Hepatocyte (in vitro differentiated cells): ENCODE measurements around the gene AVEN.

ENCODE experiments used
- EZH2 ChIP-seq: fragments of 200-600 bp; sonication (generic); IDR thresholded peaks from 2 replicates; pipeline ENCODE4 v1.6.1; 2016; ENCODE audit warnings: antibody characterized with exemption, mild to moderate bottlenecking, borderline replicate concordance
- TF ChIP-seq, protein P1 (sequence below): fragments of 200-600 bp; sonication (generic); IDR thresholded peaks from 2 replicates; pipeline ENCODE4 v1.5.1; 2016; ENCODE audit warnings: antibody characterized with exemption, mild to moderate bottlenecking; ENCODE audit not compliant: poor library complexity

DNA sequence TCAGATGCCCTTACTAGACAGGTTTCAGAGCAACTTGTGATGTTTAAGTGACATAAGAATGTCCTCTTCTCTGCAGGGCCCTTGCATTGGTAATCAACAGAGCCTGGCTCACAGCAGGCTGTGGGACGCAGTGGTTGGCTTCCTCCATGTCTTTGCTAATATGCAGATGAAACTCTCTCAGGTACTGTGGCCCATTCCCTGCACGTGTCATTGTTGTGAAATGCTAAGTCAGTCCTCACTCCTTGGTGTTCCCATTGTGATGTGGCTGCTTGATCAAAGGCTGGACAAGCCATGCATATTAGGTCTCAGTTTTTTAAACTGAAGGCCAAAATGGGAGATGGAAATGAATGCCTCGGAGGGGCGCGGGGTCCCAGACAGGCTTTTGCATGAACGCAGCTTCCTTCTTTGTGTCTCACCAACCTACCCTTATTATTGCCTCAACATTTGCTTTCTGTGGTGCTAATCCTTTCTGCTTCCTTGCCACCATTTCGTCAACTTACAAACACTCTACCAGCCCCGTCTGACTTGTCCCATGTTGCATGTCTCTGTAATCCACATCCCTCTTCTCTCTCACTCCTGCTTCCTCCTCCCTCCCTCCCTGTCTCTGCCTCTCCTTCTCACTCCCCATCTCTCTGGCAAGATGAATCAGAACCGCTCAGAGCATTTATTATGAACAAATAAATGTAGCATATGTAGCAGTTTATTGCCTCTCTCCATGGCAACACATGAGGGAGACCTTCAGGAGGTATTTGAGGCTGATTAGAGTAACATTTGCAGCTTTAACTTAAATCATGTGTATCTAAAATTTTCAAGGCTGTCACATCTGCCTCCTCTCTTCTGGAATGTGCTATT lies 203.9 kb downstream of the AVEN start:
- TF ChIP-seq, protein P1, sequence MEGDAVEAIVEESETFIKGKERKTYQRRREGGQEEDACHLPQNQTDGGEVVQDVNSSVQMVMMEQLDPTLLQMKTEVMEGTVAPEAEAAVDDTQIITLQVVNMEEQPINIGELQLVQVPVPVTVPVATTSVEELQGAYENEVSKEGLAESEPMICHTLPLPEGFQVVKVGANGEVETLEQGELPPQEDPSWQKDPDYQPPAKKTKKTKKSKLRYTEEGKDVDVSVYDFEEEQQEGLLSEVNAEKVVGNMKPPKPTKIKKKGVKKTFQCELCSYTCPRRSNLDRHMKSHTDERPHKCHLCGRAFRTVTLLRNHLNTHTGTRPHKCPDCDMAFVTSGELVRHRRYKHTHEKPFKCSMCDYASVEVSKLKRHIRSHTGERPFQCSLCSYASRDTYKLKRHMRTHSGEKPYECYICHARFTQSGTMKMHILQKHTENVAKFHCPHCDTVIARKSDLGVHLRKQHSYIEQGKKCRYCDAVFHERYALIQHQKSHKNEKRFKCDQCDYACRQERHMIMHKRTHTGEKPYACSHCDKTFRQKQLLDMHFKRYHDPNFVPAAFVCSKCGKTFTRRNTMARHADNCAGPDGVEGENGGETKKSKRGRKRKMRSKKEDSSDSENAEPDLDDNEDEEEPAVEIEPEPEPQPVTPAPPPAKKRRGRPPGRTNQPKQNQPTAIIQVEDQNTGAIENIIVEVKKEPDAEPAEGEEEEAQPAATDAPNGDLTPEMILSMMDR: no peak
- TF ChIP-seq EZH2: no peak
